GM11168 (cell line): ENCODE data around the gene HS6ST2.

ENCODE experiments used
- in situ Hi-C: fragments of 300-500 bp; cut with MboI; formaldehyde crosslinking; loops from one replicate; pipeline ENCODE4 v1.12.0; 2022; ENCODE audit warnings: low sequenced_read_pairs; ENCODE audit not compliant: unreplicated experiment

HS6ST2 gene

GRCh38 chrX:132748909-132749308 is 209.5 kb downstream of the HS6ST2 start:
- in situ Hi-C loops: no loop called here

- in situ Hi-C loops: no loop called here
These were observed 210.2 kb downstream of the HS6ST2 start for GRCh38 chrX:132748268-132748667.

- in situ Hi-C loops: no loop called here
These were observed 212.8 kb downstream of the HS6ST2 start for GRCh38 chrX:132745593-132745992.

- in situ Hi-C loops: no loop called here
These were observed 214.0 kb downstream of the HS6ST2 start for GRCh38 chrX:132744470-132744869.

- in situ Hi-C loops: no loop called here
These were observed 215.3 kb downstream of the HS6ST2 start for GRCh38 chrX:132743086-132743485.

- in situ Hi-C loops: no loop called here
These were observed 216.2 kb downstream of the HS6ST2 start for GRCh38 chrX:132742246-132742645.

- in situ Hi-C loops: no loop called here
These were observed 216.7 kb downstream of the HS6ST2 start for GRCh38 chrX:132741689-132742088.

GRCh38 chrX:132740316-132741123 is 217.9 kb downstream of the HS6ST2 start:
- in situ Hi-C loops: no loop called here

GRCh38 chrX:132738951-132739350 is 219.5 kb downstream of the HS6ST2 start:
- in situ Hi-C loops: no loop called here

- in situ Hi-C loops: no loop called here
These were observed 220.7 kb downstream of the HS6ST2 start for GRCh38 chrX:132737743-132738142.

GRCh38 chrX:132732236-132732635 is 226.2 kb downstream of the HS6ST2 start:
- in situ Hi-C loops: no loop called here

GRCh38 chrX:132730726-132731125 is 227.7 kb downstream of the HS6ST2 start:
- in situ Hi-C loops: no loop called here

- in situ Hi-C loops: no loop called here
These were observed 228.2 kb downstream of the HS6ST2 start for GRCh38 chrX:132730266-132730665.

- in situ Hi-C loops: no loop called here
These were observed 230.1 kb downstream of the HS6ST2 start for GRCh38 chrX:132728296-132728695.

- in situ Hi-C loops: no loop called here
These were observed 239.9 kb downstream of the HS6ST2 start for GRCh38 chrX:132718431-132718958.

GRCh38 chrX:132716006-132716405 is 242.4 kb downstream of the HS6ST2 start:
- in situ Hi-C loops: no loop called here

GRCh38 chrX:132714913-132715312 is 243.5 kb downstream of the HS6ST2 start:
- in situ Hi-C loops: no loop called here

- in situ Hi-C loops: no loop called here
These were observed 246.1 kb downstream of the HS6ST2 start for GRCh38 chrX:132712350-132712749.

- in situ Hi-C loops: no loop called here
These were observed 247.7 kb downstream of the HS6ST2 start for GRCh38 chrX:132710656-132711155.

GRCh38 chrX:132708529-132708928 is 249.9 kb downstream of the HS6ST2 start:
- in situ Hi-C loops: no loop called here

GRCh38 chrX:132704769-132705168 is 253.7 kb downstream of the HS6ST2 start:
- in situ Hi-C loops: no loop called here

GRCh38 chrX:132694382-132694781 is 264.0 kb downstream of the HS6ST2 start:
- in situ Hi-C loops: no loop called here
